K562 (cell line): ENCODE data around the gene TBPL2. TPM values are rescaled to one million over a fixed set of nuclear protein-coding genes. Genes with fewer than 3 reads are reported as not detected.

Experiments used
- CHCHD3 ChIP-seq: fragments of 250-450 bp; sonication (Bioruptor Pico); IDR thresholded peaks from 2 replicates; pipeline ENCODE4 v2.1.2; 2022; ENCODE audit warnings: mild to moderate bottlenecking
- HDAC1 ChIP-seq, 2 experiments: fragments of 450-650 bp; IDR thresholded peaks; 2 replicates each; pipeline ENCODE4 v1.6.1; 2016 to 2017; ENCODE audit warnings: inconsistent platforms in 1 of 2, mild to moderate bottlenecking in 1 of 2, moderate library complexity in 1 of 2
- KAT7 ChIP-seq: sonication (generic); formaldehyde crosslinking; IDR thresholded peaks from 2 replicates; pipeline ENCODE4 v1.8.0; 2022; ENCODE audit warnings: missing genetic modification reagents, mild to moderate bottlenecking, borderline replicate concordance
- RBFOX2 ChIP-seq: fragments of 200-400 bp; formaldehyde crosslinking; IDR thresholded peaks from 2 replicates; pipeline ENCODE4 v1.6.1; 2017; ENCODE audit warnings: low read depth, mild to moderate bottlenecking, low read length, moderate library complexity
- RHOXF2B ChIP-seq: fragments of 250-450 bp; sonication (Bioruptor Pico); conservative IDR thresholded peaks from 2 replicates; pipeline ENCODE4 v1.5.1; 2021
- WHSC1 ChIP-seq: IDR thresholded peaks from one replicate; pipeline ENCODE4 v1.6.1; 2012; ENCODE audit warnings: low read length, control low read depth, inconsistent platforms
- ZKSCAN8 ChIP-seq: fragments of 200-800 bp; sonication (Bioruptor generic); IDR thresholded peaks from 2 replicates; pipeline ENCODE4 v1.6.1; 2016; ENCODE audit warnings: missing genetic modification characterization, missing compliant biosample characterization
- polyA plus RNA-seq, 8 experiments: library from polyadenylated mRNA; depleted of rRNA in 4 of 8; stranded (reverse) in 5 of 8; unstranded in 3 of 8; fragments of >200 nt; fragmentation: Nextera tagmentation in 2 of 8; fragmentation: Illumina TruSeq in 1 of 8; extraction: Ambion mirVana in 2 of 8; extraction: Trizol in 1 of 8; gene quantifications; 2 replicates each; pipeline versions ENCODE4 v1.2.1 to v1.2.3, GENCODE V29; 2011 to 2014; ENCODE audit warnings: inconsistent platforms in 1 of 8, missing spikeins in 1 of 8
- total RNA-seq, 7 experiments: library from RNA; depleted of rRNA in 6 of 7; stranded (reverse); fragments of >200 nt in 6 of 7; fragmentation: Illumina TruSeq in 2 of 7; extraction: Trizol in 2 of 7; gene quantifications; 2 replicates each; pipeline versions ENCODE4 v1.2.1 to v1.2.3, GENCODE V29; 2011 to 2021; ENCODE audit warnings: low replicate concordance in 1 of 7
- TF ChIP-seq, protein P1 (sequence below), 2 experiments: fragments of 450-650 bp in 1 of 2; sonication (generic) in 1 of 2; formaldehyde crosslinking in 1 of 2; IDR thresholded peaks; 2 replicates each; pipeline versions ENCODE4 v1.7.1 to v1.9.0; 2016 to 2022; ENCODE audit warnings: inconsistent platforms in 1 of 2, mild to moderate bottlenecking in 1 of 2, missing genetic modification reagents in 1 of 2
- TF ChIP-seq, protein P2 (sequence below): fragments of 250-450 bp; sonication (Bioruptor Pico); IDR thresholded peaks from 2 replicates; pipeline ENCODE4 v1.8.0; 2022; ENCODE audit warnings: moderate library complexity, mild to moderate bottlenecking, inconsistent platforms
- TF ChIP-seq, protein P3 (sequence below), 3 experiments: fragments of 200-800 bp in 1 of 3; sonication (Bioruptor generic) in 1 of 3; sonication (generic) in 1 of 3; formaldehyde crosslinking in 1 of 3; IDR thresholded peaks; 2 replicates each; pipeline versions ENCODE4 v1.6.1 to v1.8.0; 2016 to 2022; ENCODE audit warnings: mild to moderate bottlenecking in 2 of 3, missing compliant biosample characterization in 2 of 3, missing genetic modification characterization in 2 of 3, missing genetic modification reagents in 1 of 3
- TF ChIP-seq, protein P4 (sequence below): sonication (generic); formaldehyde crosslinking; IDR thresholded peaks from 2 replicates; pipeline ENCODE4 v1.8.0; 2023; ENCODE audit warnings: mild to moderate bottlenecking, missing genetic modification reagents

The TBPL2 gene
- total and polyA plus RNA-seq, 9 of the 15 experiments (the other 6 are each of a cell fraction or from before 2014, with no cell fraction given): not detected

DNA sequence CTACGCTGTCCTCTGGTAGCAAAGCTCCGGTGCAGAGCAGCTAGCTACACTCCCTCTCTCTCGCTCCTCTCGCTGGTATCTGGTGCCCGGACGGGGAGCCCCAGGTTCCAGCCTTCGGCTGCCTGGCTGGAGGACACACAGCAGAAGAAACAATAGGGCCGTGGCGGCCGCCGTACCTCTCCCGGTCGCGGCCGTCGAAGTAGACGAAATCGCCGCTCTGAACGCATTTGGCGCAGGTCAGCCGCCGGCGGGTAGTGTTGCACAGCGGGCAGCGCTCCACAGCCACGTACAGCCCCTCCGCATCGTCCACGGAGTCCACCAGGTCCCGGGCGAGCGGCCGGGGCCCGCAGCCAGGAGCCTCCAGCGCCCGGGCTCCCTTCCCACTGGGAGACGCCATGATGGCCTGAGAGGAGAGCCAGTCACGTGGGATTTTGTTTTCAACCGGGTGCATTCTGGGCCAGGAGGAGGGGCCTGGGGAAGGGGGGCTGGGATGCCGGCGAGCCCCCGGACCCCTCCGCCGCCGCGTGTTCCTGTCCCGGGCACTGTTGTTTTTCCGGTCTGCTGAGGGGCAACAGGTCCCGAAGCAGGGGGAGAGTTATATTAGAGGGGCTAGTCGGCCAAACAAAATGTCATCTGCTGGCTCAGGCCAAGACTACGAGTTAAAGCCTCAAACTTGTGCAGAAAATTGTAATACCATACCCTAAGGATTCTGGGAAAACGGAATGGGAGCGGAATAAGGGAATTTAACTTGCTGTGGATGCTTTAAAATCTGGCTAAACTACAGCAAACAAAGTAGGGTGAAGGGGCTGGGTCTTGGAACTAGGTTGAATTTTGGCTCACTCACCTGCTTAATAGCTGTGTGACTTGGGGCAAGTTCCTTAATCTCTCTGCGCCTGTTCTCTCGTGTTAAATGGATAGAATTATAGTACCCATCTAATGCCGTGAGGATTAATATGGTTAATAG lies 28.7 kb downstream of the TBPL2 start, which contains the start of gene ATG14 (continued):
- TF ChIP-seq, protein P1, sequence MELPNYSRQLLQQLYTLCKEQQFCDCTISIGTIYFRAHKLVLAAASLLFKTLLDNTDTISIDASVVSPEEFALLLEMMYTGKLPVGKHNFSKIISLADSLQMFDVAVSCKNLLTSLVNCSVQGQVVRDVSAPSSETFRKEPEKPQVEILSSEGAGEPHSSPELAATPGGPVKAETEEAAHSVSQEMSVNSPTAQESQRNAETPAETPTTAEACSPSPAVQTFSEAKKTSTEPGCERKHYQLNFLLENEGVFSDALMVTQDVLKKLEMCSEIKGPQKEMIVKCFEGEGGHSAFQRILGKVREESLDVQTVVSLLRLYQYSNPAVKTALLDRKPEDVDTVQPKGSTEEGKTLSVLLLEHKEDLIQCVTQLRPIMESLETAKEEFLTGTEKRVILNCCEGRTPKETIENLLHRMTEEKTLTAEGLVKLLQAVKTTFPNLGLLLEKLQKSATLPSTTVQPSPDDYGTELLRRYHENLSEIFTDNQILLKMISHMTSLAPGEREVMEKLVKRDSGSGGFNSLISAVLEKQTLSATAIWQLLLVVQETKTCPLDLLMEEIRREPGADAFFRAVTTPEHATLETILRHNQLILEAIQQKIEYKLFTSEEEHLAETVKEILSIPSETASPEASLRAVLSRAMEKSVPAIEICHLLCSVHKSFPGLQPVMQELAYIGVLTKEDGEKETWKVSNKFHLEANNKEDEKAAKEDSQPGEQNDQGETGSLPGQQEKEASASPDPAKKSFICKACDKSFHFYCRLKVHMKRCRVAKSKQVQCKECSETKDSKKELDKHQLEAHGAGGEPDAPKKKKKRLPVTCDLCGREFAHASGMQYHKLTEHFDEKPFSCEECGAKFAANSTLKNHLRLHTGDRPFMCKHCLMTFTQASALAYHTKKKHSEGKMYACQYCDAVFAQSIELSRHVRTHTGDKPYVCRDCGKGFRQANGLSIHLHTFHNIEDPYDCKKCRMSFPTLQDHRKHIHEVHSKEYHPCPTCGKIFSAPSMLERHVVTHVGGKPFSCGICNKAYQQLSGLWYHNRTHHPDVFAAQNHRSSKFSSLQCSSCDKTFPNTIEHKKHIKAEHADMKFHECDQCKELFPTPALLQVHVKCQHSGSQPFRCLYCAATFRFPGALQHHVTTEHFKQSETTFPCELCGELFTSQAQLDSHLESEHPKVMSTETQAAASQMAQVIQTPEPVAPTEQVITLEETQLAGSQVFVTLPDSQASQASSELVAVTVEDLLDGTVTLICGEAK (IDR thresholded peaks at IDR 0.05): peak; percentile 52; the same call in 1 of the 2 replicates
- TF ChIP-seq, protein P1 (CRISPR knock-in tag; IDR thresholded peaks at IDR 0.05): no peak
- TF ChIP-seq CHCHD3: no peak
- no peak for TF ChIP-seq RHOXF2B
- TF ChIP-seq HDAC1 (IDR thresholded peaks at IDR 0.05): peak; percentile 65 to 98; a peak in 3 of 4 replicates
- no peak for TF ChIP-seq WHSC1
- TF ChIP-seq, protein P2, sequence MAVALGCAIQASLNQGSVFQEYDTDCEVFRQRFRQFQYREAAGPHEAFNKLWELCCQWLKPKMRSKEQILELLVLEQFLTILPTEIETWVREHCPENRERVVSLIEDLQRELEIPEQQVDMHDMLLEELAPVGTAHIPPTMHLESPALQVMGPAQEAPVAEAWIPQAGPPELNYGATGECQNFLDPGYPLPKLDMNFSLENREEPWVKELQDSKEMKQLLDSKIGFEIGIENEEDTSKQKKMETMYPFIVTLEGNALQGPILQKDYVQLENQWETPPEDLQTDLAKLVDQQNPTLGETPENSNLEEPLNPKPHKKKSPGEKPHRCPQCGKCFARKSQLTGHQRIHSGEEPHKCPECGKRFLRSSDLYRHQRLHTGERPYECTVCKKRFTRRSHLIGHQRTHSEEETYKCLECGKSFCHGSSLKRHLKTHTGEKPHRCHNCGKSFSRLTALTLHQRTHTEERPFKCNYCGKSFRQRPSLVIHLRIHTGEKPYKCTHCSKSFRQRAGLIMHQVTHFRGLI (CRISPR knock-in tag): 0 out of 2 replicates have a peak, but pooled peaks have one; percentile 35
- TF ChIP-seq, protein P3, sequence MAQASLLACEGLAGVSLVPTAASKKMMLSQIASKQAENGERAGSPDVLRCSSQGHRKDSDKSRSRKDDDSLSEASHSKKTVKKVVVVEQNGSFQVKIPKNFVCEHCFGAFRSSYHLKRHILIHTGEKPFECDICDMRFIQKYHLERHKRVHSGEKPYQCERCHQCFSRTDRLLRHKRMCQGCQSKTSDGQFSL (CRISPR knock-in tag; IDR thresholded peaks at IDR 0.05): no peak
- TF ChIP-seq, protein P3 (tag; IDR thresholded peaks at IDR 0.05): no peak
- peak; percentile 92 for TF ChIP-seq RBFOX2
- TF ChIP-seq, protein P4, sequence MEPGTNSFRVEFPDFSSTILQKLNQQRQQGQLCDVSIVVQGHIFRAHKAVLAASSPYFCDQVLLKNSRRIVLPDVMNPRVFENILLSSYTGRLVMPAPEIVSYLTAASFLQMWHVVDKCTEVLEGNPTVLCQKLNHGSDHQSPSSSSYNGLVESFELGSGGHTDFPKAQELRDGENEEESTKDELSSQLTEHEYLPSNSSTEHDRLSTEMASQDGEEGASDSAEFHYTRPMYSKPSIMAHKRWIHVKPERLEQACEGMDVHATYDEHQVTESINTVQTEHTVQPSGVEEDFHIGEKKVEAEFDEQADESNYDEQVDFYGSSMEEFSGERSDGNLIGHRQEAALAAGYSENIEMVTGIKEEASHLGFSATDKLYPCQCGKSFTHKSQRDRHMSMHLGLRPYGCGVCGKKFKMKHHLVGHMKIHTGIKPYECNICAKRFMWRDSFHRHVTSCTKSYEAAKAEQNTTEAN (CRISPR knock-in tag): no peak
- TF ChIP-seq KAT7 (CRISPR knock-in tag): peak; percentile 54; the same call in 1 of the 2 replicates
- TF ChIP-seq ZKSCAN8 (CRISPR knock-in tag): no peak
